Immature natural killer cell (primary cell): ENCODE results near the gene ZNF223. TPM values are rescaled to one million over a fixed set of nuclear protein-coding genes. Genes with fewer than 3 reads are reported as not detected.
A peak's percentile ranks its signal among the peaks of the same experiment; 100 is the strongest.

Experiments used
- DNase-seq, 3 donors: peaks; one replicate each; pipeline ENCODE4 v3.0.0; 2022; ENCODE audit warnings: mixed read lengths in 1 of 3
- H3K27ac Mint-ChIP-seq, 6 donors: one replicate each; pipeline ENCODE4 v1.8.0; 2020; ENCODE audit warnings: mixed read lengths in 6 of 6, mild to moderate bottlenecking in 5 of 6, inconsistent platforms in 4 of 6, moderate library complexity in 3 of 6
- H3K27me3 Mint-ChIP-seq, 3 donors: one replicate each; pipeline ENCODE4 v1.8.0; 2020 to 2021; ENCODE audit warnings: low read depth in 3 of 3, mild to moderate bottlenecking in 3 of 3, mixed read lengths in 3 of 3, moderate library complexity in 3 of 3, inconsistent platforms in 1 of 3
- H3K36me3 Mint-ChIP-seq, 3 donors: one replicate each; pipeline ENCODE4 v1.8.0; 2020; ENCODE audit warnings: mixed read lengths in 3 of 3, inconsistent platforms in 2 of 3, mild to moderate bottlenecking in 2 of 3
- H3K4me1 Mint-ChIP-seq, 2 donors: one replicate each; pipeline ENCODE4 v1.8.0; 2020; ENCODE audit warnings: inconsistent platforms in 2 of 2, mild to moderate bottlenecking in 2 of 2, mixed read lengths in 2 of 2, moderate library complexity in 1 of 2
- H3K4me3 Mint-ChIP-seq, 5 donors: one replicate each; pipeline ENCODE4 v1.8.0; 2020; ENCODE audit warnings: mild to moderate bottlenecking in 5 of 5, mixed read lengths in 5 of 5, inconsistent platforms in 3 of 5, moderate library complexity in 3 of 5
- H3K9me3 Mint-ChIP-seq, 6 donors: one replicate each; pipeline ENCODE4 v1.8.0; 2020; ENCODE audit warnings: mild to moderate bottlenecking in 6 of 6, mixed read lengths in 6 of 6, inconsistent platforms in 4 of 6, moderate library complexity in 3 of 6
- polyA plus RNA-seq, 3 donors: library from polyadenylated mRNA; unstranded; fragments of 300-500 nt; fragmentation: Illumina TruSeq; gene quantifications; one replicate each; pipeline ENCODE4 v1.2.3, GENCODE V29; 2021

ZNF223 gene
- polyA plus RNA-seq, 3 donors from 2014 or later, result 1.7 to 2.5 (median 2.3) TPM

- DNase-seq, result peak; percentile 78 to 83 (median 82)
- H3K36me3 Mint-ChIP-seq, result peaks cover 14 to 21% (median 19%) of the 10 kb centered on the region in 3 donors
- H3K4me1 Mint-ChIP-seq, result peaks cover 29 to 42% of the 10 kb centered on the region in 2 donors
- H3K27me3 Mint-ChIP-seq, result peaks cover 0 to 5% (median 3%) of the 10 kb centered on the region in 3 donors
- H3K4me3 Mint-ChIP-seq, result peak within 1 kb of the TSS; percentile 98 to 99 (median 98)
- H3K27ac Mint-ChIP-seq, result peak within 1 kb of the TSS; percentile 82 to 95 (median 92)
- no peaks in the 10 kb centered on the region for H3K9me3 Mint-ChIP-seq
These were observed 42.3 kb downstream of the ZNF223 start, which contains the start of gene ZNF224 for GRCh38 chr19:44093931-44094765. TSS of gene ZNF224 (plus strand) at chr19:44094361. CDS start at chr19:44097874, 3,513 bp downstream.

GRCh38 chr19:44107751-44108150, 55.9 kb downstream of the ZNF223 start:
- Mint-ChIP-seq H3K36me3 (peaks cover 52 to 66% (median 64%) of the 10 kb centered on the region in 3 donors), H3K4me3 (no peak overlapping the region), H3K4me1 (peaks cover 10 to 15% of the 10 kb centered on the region in 2 donors), H3K9me3 (peaks cover 33 to 76% (median 65%) of the 10 kb centered on the region in 6 donors), H3K27ac (no peak overlapping the region), H3K27me3 (peaks cover 0 to 2% (median 0%) of the 10 kb centered on the region in 3 donors)
- DNase-seq, result no peak

- Mint-ChIP-seq H3K27ac (no peak overlapping the region), H3K27me3 (peaks cover 0 to 2% (median 0%) of the 10 kb centered on the region in 3 donors), H3K9me3 (peaks cover 27 to 68% (median 57%) of the 10 kb centered on the region in 6 donors), H3K4me3 (no peak overlapping the region), H3K4me1 (peaks cover 24 to 30% of the 10 kb centered on the region in 2 donors), H3K36me3 (peaks cover 35 to 49% (median 47%) of the 10 kb centered on the region in 3 donors)
- DNase-seq, result no peak
These were observed 57.6 kb downstream of the ZNF223 start for GRCh38 chr19:44109458-44109857.

GRCh38 chr19:44111910-44112463, 60.2 kb downstream of the ZNF223 start:
- H3K27ac Mint-ChIP-seq, result peak overlapping the region in 3 of 6 donors; percentile 12 to 22 (median 21)
- peak overlapping the region; percentile 44 to 100 (median 100) for H3K4me3 Mint-ChIP-seq
- peaks cover 32 to 42% of the 10 kb centered on the region in 2 donors for H3K4me1 Mint-ChIP-seq
- peaks cover 0 to 2% (median 0%) of the 10 kb centered on the region in 3 donors for H3K27me3 Mint-ChIP-seq
- peaks cover 16 to 32% (median 23%) of the 10 kb centered on the region in 3 donors for H3K36me3 Mint-ChIP-seq
- H3K9me3 Mint-ChIP-seq, result peaks cover 12 to 48% (median 41%) of the 10 kb centered on the region in 6 donors
- no peak for DNase-seq

- peaks cover 0 to 2% (median 0%) of the 10 kb centered on the region in 3 donors for H3K27me3 Mint-ChIP-seq
- peaks cover 9 to 40% (median 33%) of the 10 kb centered on the region in 6 donors for H3K9me3 Mint-ChIP-seq
- H3K27ac Mint-ChIP-seq, result peak overlapping the region; percentile 85 to 98 (median 94)
- H3K4me1 Mint-ChIP-seq, result peaks cover 32 to 42% of the 10 kb centered on the region in 2 donors
- no peak for DNase-seq
- H3K4me3 Mint-ChIP-seq, result peak overlapping the region; percentile 100
- H3K36me3 Mint-ChIP-seq, result peaks cover 14 to 30% (median 20%) of the 10 kb centered on the region in 3 donors
These were observed 60.9 kb downstream of the ZNF223 start for GRCh38 chr19:44112802-44113137.

- peaks cover 5 to 35% (median 28%) of the 10 kb centered on the region in 6 donors for H3K9me3 Mint-ChIP-seq
These were observed 61.4 kb downstream of the ZNF223 start, which contains the start of gene ZNF225 for GRCh38 chr19:44113138-44113783. TSS of gene ZNF225 (plus strand) at chr19:44113399. CDS start at chr19:44115828, 2,429 bp downstream.

GRCh38 chr19:44113784-44114390, 62.1 kb downstream of the ZNF223 start:
- H3K36me3 Mint-ChIP-seq, result peaks cover 16 to 29% (median 24%) of the 10 kb centered on the region in 3 donors
- DNase-seq, result no peak

More at GRCh38 chr19:44113138-44113783, 61.4 kb downstream of the ZNF223 start, which contains the start of gene ZNF225:
- Mint-ChIP-seq H3K27me3 (no peaks in the 10 kb centered on the region), H3K27ac (peak within 1 kb of the TSS; percentile 85 to 98 (median 94)), H3K4me3 (peak within 1 kb of the TSS; percentile 100), H3K4me1 (peaks cover 32 to 42% of the 10 kb centered on the region in 2 donors), H3K36me3 (peaks cover 13 to 28% (median 20%) of the 10 kb centered on the region in 3 donors)
- DNase-seq, result peak; percentile 87 to 90 (median 88)

More at GRCh38 chr19:44113784-44114390, 62.1 kb downstream of the ZNF223 start:
- Mint-ChIP-seq H3K27me3 (no peaks in the 10 kb centered on the region), H3K27ac (peak overlapping the region; percentile 85 to 98 (median 94)), H3K4me3 (peak overlapping the region; percentile 100), H3K9me3 (peaks cover 1 to 29% (median 25%) of the 10 kb centered on the region in 6 donors), H3K4me1 (peaks cover 32 to 42% of the 10 kb centered on the region in 2 donors)

Other genes starting within 250 kb of the ZNF223 start
- 1 to 10 TPM in 1 of 3 donors, not detected in 2; 3.4 TPM for gene LYPD5, start 249.6 kb upstream of the ZNF223 start, polyA plus RNA-seq
- gene ZNF283, start 224.7 kb upstream of the ZNF223 start, polyA plus RNA-seq, result 1 to 10 TPM in 2 of 3 donors, not detected in 1; 1.7 to 3.2 TPM
- gene ZNF404, start 168.1 kb upstream of the ZNF223 start, polyA plus RNA-seq, result 1 to 10 TPM; 1.6 to 5.5 (median 2.3) TPM
- 10 to 100 TPM in 1 of 3 donors, 1 to 10 TPM in 2; 6.5 to 15.9 (median 7.7) TPM for gene ZNF45, start 116.8 kb upstream of the ZNF223 start, polyA plus RNA-seq
- gene ZNF221, start 100.8 kb upstream of the ZNF223 start, polyA plus RNA-seq, result 1 to 10 TPM in 1 of 3 donors, under 1 TPM in 1, not detected in 1; 0.67 to 3.0 TPM
- 1 to 10 TPM; 2.1 to 3.0 (median 2.6) TPM for gene ZNF155, start 67.8 kb upstream of the ZNF223 start, polyA plus RNA-seq
- gene ZNF230, start 49.1 kb upstream of the ZNF223 start, polyA plus RNA-seq, result 1 to 10 TPM; 1.7 to 2.8 (median 2.5) TPM
- gene ZNF222, start 26.7 kb upstream of the ZNF223 start, polyA plus RNA-seq, result 1 to 10 TPM in 2 of 3 donors, not detected in 1; 2.3 to 3.4 TPM
- gene ZNF284, start 20.1 kb downstream of the ZNF223 start, polyA plus RNA-seq, result under 1 TPM; 0.24 to 0.99 (median 0.84) TPM
- 10 to 100 TPM in 1 of 3 donors, 1 to 10 TPM in 2; 5.8 to 11.6 (median 7.2) TPM for gene ZNF224, start 42.3 kb downstream of the ZNF223 start, polyA plus RNA-seq
- gene ZNF225, start 61.4 kb downstream of the ZNF223 start, polyA plus RNA-seq, result 1 to 10 TPM; 1.2 to 4.8 (median 2.4) TPM
- 1 to 10 TPM; 2.7 to 7.4 (median 6.1) TPM for gene ZNF234, start 89.5 kb downstream of the ZNF223 start, polyA plus RNA-seq
- gene ZNF226, start 113.1 kb downstream of the ZNF223 start, polyA plus RNA-seq, result 10 to 100 TPM; 23.1 to 41.4 (median 24.3) TPM
- gene ZNF227, start 160.5 kb downstream of the ZNF223 start, polyA plus RNA-seq, result 10 to 100 TPM in 2 of 3 donors, 1 to 10 TPM in 1; 6.5 to 15.4 (median 12.8) TPM
- gene ZNF233, start 207.8 kb downstream of the ZNF223 start, polyA plus RNA-seq, result under 1 TPM in 1 of 3 donors, not detected in 2; 0.48 TPM